Tibial nerve (tissue), 4 donors: ENCODE results near the gene TBC1D10B. TPM values are rescaled to one million over a fixed set of nuclear protein-coding genes. Genes with fewer than 3 reads are reported as not detected.

ENCODE experiments used
- DNase-seq, 2 donors: peaks; one replicate each; pipeline ENCODE4 v3.0.0-alpha.2; 2019; ENCODE audit warnings: low spot score in 2 of 2
- H3K27ac ChIP-seq, 4 donors: fragments of 200-600 bp; sonication (generic) in 3 of 4; one replicate each; pipeline ENCODE4 v1.5.1; 2017 to 2019; ENCODE audit warnings: mild to moderate bottlenecking in 1 of 4
- H3K27me3 ChIP-seq, 2 donors: fragments of 200-600 bp; sonication (generic) in 1 of 2; one replicate each; pipeline versions ENCODE4 v1.5.1 to v1.6.0; 2017 to 2019
- H3K36me3 ChIP-seq, 3 donors: fragments of 200-600 bp; sonication (generic); one replicate each; pipeline ENCODE4 v1.5.1; 2018 to 2019
- H3K4me1 ChIP-seq, 4 donors: fragments of 200-600 bp; sonication (generic) in 3 of 4; one replicate each; pipeline ENCODE4 v1.5.1; 2017 to 2019
- H3K4me3 ChIP-seq, 4 donors: fragments of 200-600 bp; sonication (generic) in 3 of 4; one replicate each; pipeline ENCODE4 v1.5.1; 2017 to 2019; ENCODE audit warnings: mild to moderate bottlenecking in 1 of 4, moderate library complexity in 1 of 4
- H3K9me3 ChIP-seq, 4 donors: fragments of 200-600 bp; sonication (generic) in 3 of 4; one replicate each; pipeline ENCODE4 v1.5.1; 2017 to 2019
- CTCF ChIP-seq, 5 experiments: fragments of 200-600 bp in 3 of 5; fragments of 450-650 bp in 2 of 5; sonication (generic) in 3 of 5; IDR thresholded peaks; one replicate each; pipeline ENCODE4 v1.5.1; 2016 to 2019; ENCODE audit warnings: antibody characterized with exemption in 5 of 5, mild to moderate bottlenecking in 3 of 5, moderate library complexity in 2 of 5
- EP300 ChIP-seq, 2 donors: sonication (generic); formaldehyde crosslinking; IDR thresholded peaks; one replicate each; pipeline ENCODE4 v1.6.1; 2017; ENCODE audit warnings: antibody characterized with exemption in 2 of 2, mild to moderate bottlenecking in 1 of 2
- POLR2A ChIP-seq, 2 donors: fragments of 450-650 bp; IDR thresholded peaks; one replicate each; pipeline ENCODE4 v1.6.1; 2017; ENCODE audit warnings: antibody characterized with exemption in 2 of 2, mild to moderate bottlenecking in 2 of 2, moderate library complexity in 2 of 2
- WGBS, 2 donors: methylation state at CpG; one replicate each; pipeline ENCODE4 v1.1.5; 2018; 5-methylcytosine and 5-hydroxymethylcytosine counted together
- total RNA-seq, 4 donors: library from RNA; depleted of rRNA; stranded (reverse); fragments of >200 nt; gene quantifications; one replicate each; pipeline ENCODE4 v1.1.0, GENCODE V29; 2016

The TBC1D10B gene
- total RNA-seq, 4 donors from 2014 or later: 25.6 to 52.2 (median 31.1) TPM

GRCh38 chr16:30356401-30357084 is 13.8 kb downstream of the TBC1D10B start:
- peaks cover 0 to 54% (median 31%) of the 10 kb centered on the region in 4 donors for H3K4me1 ChIP-seq
- no peaks in the 10 kb centered on the region for H3K9me3 ChIP-seq
- DNase-seq: no peak
- peak overlapping the region in 3 of 4 donors; percentile 88 to 97 (median 97) for H3K27ac ChIP-seq
- 77 to 86% methylated on average over 9 to 12 of the region's 12 CpGs for WGBS, 2 donors
- H3K27me3 ChIP-seq: no peaks in the 10 kb centered on the region
- H3K4me3 ChIP-seq: peak overlapping the region in 1 of 4 donors; percentile 99
- TF ChIP-seq POLR2A (IDR thresholded peaks at IDR 0.05) (no peak), EP300 (IDR thresholded peaks at IDR 0.05) (no peak), CTCF (IDR thresholded peaks at IDR 0.05) (no peak)
- H3K36me3 ChIP-seq: peaks cover 3 to 70% (median 12%) of the 10 kb centered on the region in 3 donors

DNA sequence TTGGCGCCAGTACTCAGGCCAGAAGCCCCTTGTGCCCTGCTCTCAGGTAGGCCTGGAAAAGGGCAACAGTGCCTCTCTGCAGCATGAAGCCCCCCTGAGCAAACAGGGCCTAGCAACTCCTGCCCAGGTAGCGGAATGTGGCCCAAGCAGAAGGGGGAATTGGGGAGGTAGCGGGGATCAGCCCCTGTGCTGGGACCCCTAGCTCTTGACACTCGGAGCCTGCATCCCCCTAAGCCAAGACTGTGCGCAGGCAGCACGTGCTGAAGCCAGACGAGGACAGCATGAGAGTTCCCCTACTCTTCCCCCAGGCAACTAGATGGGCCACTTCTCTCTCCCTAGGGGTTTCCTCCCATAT is 14.4 kb downstream of the TBC1D10B start:
- Histone ChIP-seq H3K9me3 (no peaks in the 10 kb centered on the region), H3K4me3 (peak overlapping the region; percentile 52 to 99 (median 79)), H3K27ac (peak overlapping the region; percentile 88 to 97 (median 96)), H3K36me3 (peaks cover 3 to 72% (median 12%) of the 10 kb centered on the region in 3 donors), H3K4me1 (peaks cover 0 to 58% (median 32%) of the 10 kb centered on the region in 4 donors), H3K27me3 (no peaks in the 10 kb centered on the region)
- no peak for TF ChIP-seq CTCF (IDR thresholded peaks at IDR 0.05)
- TF ChIP-seq EP300 (IDR thresholded peaks at IDR 0.05): no peak
- TF ChIP-seq POLR2A (IDR thresholded peaks at IDR 0.05): no peak
- WGBS, 2 donors: 55% methylated on average over 7 of the region's 7 CpGs
- no peak for DNase-seq

- WGBS, 2 donors: 0 to 1% methylated on average over 37 of the region's 45 CpGs
- no peaks in the 10 kb centered on the region for H3K27me3 ChIP-seq
- H3K36me3 ChIP-seq: peaks cover 3 to 72% (median 12%) of the 10 kb centered on the region in 3 donors
- H3K4me1 ChIP-seq: peaks cover 0 to 58% (median 32%) of the 10 kb centered on the region in 4 donors
- H3K9me3 ChIP-seq: no peaks in the 10 kb centered on the region
- TF ChIP-seq CTCF (IDR thresholded peaks at IDR 0.05) (no peak), EP300 (IDR thresholded peaks at IDR 0.05) (peak; percentile 95 to 97), POLR2A (IDR thresholded peaks at IDR 0.05) (peak; percentile 42 to 67)
- peak; percentile 92 to 95 for DNase-seq
- peak within 1 kb of the TSS; percentile 67 to 99 (median 84) for H3K4me3 ChIP-seq
- peak within 1 kb of the TSS; percentile 88 to 97 (median 96) for H3K27ac ChIP-seq
These were observed 14.9 kb downstream of the TBC1D10B start, which contains the start of gene CD2BP2 for GRCh38 chr16:30355144-30355953. Gene CD2BP2, minus strand, starts transcription at chr16:30355308. Its CDS starts 627 bp downstream, at chr16:30354681.

- H3K27me3 ChIP-seq: no peaks in the 10 kb centered on the region
- peak in 1 of 2 donors; percentile 6 for DNase-seq
- H3K4me1 ChIP-seq: peaks cover 0 to 58% (median 32%) of the 10 kb centered on the region in 4 donors
- H3K4me3 ChIP-seq: peak overlapping the region; percentile 67 to 99 (median 84)
- WGBS, 2 donors: 1% methylated on average over 19 to 33 of the region's 36 CpGs
- H3K36me3 ChIP-seq: peaks cover 2 to 71% (median 12%) of the 10 kb centered on the region in 3 donors
- H3K27ac ChIP-seq: peak overlapping the region; percentile 88 to 97 (median 96)
- H3K9me3 ChIP-seq: no peaks in the 10 kb centered on the region
- no peak for TF ChIP-seq CTCF (IDR thresholded peaks at IDR 0.05)
- no peak for TF ChIP-seq POLR2A (IDR thresholded peaks at IDR 0.05)
- no peak for TF ChIP-seq EP300 (IDR thresholded peaks at IDR 0.05)
These were observed 15.7 kb downstream of the TBC1D10B start for GRCh38 chr16:30354423-30355143.
